ENCODE data around the gene MAP3K14.

DNA sequence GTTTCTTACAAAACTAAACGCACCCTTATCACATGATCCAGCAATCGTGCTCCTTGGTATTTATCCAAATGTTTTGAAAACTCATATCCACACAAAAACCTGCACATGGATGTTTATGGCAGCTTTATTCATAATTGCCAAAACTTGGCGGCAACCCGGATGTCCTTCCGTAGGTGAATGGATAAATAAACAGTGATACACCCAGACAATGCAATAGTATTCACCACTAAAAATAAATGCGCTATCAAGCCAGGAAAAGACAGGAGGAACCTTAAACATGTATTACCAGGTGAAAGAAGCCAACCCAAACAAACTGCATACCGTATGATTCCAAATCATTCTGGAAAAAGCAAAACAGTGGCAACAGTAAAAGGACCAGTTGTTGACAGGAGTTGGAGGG is 64.9 kb downstream of the MAP3K14 start:
- TF ChIP-seq POLR2A (IDR thresholded peaks at IDR 0.05; ENCODE audit: low read depth, low read length) (no peak), TCF7 (IDR thresholded peaks at IDR 0.05; ENCODE audit: borderline replicate concordance) (no peak)
- TF ChIP-seq, protein P1, sequence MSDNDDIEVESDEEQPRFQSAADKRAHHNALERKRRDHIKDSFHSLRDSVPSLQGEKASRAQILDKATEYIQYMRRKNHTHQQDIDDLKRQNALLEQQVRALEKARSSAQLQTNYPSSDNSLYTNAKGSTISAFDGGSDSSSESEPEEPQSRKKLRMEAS (IDR thresholded peaks at IDR 0.05; ENCODE audit: low read depth, low read length): no peak

All from GM12878 (cell line).